Activated CD8-positive, alpha-beta memory T cell treated with anti-CD3 and anti-CD28 coated beads for 1 hour (primary cell): Measurements from ENCODE around the gene MTHFS.
"Not testable (repeated sequence)": the region's sequence is repeated elsewhere in the genome, so short reads cannot be mapped to it uniquely, and the experiment has no call there.

Experiments
- DNase-seq, 2 donors: peaks; one replicate each; pipeline ENCODE4 v3.0.0-alpha.2; 2020; ENCODE audit warnings: low read depth in 1 of 2; ENCODE audit errors: extremely low read depth in 1 of 2

MTHFS gene

DNA sequence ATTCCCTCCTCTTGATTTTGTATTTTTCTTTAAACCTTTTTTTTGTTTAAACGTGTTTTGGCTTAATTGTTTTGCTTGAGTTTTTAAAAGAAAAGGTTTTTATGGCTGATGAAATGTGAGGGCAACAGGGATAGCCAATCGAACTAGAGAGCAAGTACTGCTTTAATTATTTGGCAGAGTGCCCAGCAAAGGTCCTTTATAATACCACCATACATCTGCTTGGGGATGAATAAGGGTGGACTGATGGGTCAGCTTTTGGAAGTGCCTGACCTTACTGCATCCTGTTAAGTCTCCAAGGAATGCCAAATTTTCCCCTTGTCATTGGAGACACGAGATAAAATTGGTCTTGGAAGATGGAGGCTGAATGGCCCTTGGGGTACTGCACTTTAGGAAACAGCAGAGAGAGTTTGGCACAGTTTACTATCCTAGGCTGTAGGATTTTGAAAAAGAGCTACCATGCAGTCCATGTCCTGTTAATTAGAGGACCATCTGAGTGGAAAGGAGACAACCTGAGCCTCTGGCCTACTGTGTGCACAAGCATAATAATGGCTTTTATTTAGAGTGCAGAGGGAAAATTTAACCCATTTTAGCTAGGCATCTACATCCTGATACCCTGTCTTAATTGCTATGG is 19.8 kb upstream of the MTHFS start:
- no peak for DNase-seq

DNA sequence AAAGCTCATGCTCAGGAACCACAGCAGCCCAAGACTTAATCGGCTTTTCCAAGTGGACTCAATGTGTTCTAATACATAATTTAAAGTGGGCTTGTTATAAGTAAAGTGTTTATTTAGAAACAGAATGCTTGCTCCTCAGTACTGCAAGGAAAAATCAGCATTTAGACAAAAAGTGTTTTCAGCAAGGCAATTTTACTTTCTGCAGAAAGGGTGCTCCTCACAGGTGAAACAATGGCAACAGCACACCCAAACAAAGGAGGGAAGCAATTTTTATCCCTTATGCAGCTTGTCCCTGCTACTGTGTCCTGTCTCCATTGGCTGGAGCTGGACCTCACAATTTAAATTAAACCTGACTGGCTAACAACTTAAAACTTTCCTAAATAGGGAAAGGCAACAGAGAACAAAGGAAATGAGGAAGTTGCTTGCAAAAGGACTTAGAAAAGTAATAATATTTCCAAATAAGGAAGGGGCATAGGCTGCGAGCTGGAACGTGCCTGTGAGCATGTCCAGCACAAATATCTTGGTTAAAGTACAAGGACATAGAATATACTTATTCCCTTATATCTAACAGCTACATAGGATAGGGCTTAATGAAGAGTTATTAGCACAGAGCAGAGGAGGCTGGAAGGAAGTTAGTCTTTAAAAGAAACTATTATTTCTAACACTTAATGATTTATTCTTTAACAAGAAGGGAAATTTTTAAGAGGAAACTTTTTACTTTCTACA is 19.1 kb upstream of the MTHFS start:
- DNase-seq = not testable (repeated sequence)

DNA sequence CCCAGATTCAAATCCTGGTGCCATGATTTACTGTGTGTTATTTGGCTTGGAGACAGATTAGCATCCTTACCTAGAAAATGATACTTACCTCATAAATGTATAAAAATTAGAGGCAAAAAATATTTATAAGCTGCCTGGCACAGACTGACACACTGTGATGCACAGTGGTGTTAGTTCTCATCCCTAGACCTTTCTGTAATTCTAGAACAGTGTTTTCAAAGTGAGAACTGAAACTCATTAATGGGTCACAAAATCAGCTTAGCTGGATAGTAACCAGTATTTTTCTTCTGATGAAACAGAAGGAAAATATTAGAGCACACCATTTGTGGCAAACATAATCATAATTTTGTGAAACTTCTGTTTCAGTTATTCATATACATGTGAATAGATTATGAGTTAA is 17.9 kb upstream of the MTHFS start:
- DNase-seq = no peak

DNA sequence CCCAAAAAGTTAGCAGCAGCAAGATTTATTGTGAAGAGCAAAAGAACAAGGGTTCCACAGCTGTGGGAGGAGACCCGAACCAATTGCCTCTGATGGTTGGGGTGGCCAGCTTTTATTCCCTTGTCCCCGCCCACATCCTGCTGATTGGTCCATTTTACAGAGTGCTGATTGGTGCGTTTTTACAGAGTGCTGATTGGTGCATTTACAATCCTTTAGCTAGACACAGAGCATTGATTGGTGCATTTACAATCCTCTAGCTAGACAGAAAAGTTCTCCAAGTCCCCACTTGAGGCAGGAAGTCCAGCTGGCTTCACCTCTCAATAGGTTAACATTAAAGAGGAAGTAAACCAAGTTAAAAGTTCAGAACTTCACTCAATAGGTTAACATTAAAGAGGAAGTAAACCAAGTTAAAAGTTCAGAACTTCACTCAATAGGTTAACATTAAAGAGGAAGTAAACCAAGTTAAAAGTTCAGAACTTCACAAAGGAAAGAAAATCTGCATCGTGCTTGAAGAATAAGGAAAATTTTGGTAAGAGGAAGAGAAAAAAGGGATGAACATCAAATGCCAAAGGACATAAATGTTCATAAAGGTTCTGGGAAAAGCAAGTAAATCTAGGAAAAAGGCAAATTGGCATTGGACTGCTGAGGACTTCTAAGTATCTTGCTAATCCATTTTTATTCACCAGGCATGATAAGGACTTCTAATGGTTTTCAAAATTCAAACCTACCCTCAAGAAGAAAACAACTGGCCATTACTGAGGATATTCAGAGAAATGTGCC is 12.9 kb upstream of the MTHFS start:
- not testable (repeated sequence) for DNase-seq

DNA sequence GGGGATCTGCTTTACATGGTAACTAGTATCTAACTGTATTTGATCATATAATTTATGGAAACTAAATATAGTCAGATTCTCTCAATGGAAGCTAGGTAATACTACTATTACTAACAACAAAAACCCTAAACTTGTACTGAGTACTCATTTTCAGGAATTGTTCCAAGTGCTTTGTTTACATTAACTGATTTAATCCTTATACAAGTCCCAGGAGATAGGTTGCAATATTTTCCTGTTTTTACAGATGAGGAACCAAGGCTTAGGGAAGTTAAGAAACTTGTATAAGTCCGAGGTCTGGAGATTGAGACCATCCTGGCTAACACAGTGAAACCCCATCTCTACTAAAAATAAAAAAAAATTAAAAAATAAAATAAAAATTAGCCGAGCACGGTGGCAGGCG is 7.5 kb upstream of the MTHFS start:
- DNase-seq = no peak

DNA sequence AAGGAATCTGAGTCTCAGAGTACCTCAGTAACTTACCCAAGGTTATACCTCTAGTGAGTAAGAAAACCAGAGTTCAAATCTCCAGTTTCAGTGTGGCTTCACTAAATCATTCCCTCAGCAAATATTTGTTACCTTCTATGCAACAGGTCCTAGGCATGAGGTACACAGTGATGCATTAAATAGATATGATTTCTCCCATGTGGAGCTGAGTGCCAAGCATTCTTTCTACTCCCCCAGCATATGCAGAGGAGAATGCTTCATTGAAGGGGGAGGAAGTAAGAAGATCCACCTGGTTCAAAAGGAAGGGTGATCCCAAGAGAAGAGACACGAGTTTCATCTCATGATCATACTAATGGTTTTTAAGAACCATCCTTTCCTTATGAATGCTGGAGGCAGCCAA is 6.8 kb upstream of the MTHFS start:
- DNase-seq = no peak

DNA sequence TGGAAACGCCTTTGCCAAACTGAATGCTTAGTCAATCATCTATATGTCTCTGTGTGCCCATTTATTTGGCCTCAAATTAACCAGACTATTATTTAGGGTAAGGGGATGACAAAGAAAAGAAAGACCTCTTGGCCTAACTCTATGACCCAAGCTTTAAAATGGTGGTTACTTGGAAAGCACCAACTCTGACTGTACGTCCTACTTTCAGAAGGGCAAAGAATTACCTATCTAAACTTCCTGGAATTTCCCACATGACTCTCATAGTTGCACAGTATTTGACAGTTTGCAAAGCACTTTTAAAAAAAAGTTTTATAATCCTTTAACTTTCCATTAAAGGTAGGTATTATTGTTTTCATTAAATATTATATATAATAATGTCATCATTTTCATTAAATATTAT is 6.3 kb upstream of the MTHFS start:
- no peak for DNase-seq

DNA sequence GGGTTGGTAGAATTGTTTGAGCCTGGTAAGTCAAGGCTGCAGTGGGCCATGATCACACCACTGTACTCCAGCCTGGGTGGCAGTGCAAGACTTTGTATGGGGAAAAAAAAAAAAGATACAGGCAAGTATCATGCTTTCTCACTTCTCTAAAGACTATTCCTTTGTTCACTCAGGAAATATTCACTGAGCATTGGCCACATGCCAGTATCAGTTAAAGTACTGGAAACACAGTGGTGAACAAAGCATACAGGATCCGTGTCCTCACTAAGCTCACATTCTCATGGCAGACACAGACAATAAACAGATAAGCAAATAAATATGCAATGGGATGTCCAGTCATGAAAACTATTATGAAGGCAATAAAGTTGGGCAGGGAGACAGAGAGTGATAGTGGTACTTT is 5.1 kb upstream of the MTHFS start:
- DNase-seq = no peak

DNA sequence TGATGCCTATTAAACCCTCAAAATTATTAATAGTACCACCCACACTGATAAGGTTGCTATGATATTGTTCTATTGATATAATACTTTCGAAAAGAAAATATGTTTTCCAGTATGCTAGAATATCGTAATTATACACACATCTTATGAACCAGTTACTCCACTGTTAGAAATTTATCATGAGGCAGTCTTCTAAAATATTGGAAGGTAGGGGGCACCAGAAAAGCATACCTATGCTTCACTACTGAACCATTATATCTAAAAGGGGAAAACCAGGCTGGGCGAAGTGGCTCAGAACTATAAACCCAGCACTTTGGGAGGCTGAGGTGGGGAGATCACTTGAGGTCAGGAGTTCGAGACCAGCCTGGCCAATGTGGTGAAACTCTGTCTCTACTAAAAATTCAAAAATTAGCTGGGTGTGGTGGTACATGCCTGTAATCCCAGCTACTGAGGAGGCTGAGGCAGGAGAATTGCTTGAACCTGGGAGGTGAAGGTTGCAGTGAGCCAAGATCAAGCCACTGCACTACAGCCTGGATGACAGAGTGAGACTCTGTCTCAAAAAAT is 4.1 kb upstream of the MTHFS start:
- not testable (repeated sequence) for DNase-seq

DNA sequence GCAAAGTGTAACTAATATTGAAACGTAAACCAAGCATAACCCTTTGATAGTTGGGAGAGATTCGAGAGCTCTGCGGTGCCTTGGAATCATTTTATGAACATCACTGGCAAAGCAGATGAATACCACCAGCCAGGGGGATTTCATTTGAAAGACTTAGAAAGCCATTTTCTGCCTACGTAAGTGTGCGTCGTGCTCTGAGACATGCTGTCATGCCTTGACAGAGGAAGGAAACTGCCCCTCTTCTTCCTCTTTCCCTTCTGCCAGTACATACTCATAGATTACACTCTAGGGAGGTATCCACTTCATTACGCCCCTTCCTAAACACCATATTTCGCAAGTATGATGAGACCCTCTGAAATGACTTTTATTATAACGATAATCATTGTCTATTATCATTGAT is 3.3 kb upstream of the MTHFS start:
- DNase-seq = no peak

DNA sequence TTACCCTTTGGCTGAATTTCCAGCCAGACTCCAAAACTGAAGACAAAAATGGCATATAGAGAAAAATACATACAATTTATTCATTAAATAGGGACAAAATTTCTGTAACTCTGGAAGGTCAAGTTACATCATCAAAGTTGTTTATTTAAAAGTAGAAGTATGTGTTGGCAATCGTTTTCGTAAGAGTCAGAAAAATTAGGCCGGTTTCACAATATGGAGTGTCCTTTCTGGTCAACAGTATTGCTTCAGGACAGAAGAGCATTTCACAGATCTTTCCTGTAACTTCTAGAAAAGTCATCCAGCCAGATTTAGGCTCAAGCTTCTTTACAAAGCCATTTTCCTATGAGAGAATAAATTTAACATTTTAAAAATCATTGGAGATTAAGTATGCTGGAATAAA is 2.0 kb upstream of the MTHFS start:
- DNase-seq = not testable (repeated sequence)

DNA sequence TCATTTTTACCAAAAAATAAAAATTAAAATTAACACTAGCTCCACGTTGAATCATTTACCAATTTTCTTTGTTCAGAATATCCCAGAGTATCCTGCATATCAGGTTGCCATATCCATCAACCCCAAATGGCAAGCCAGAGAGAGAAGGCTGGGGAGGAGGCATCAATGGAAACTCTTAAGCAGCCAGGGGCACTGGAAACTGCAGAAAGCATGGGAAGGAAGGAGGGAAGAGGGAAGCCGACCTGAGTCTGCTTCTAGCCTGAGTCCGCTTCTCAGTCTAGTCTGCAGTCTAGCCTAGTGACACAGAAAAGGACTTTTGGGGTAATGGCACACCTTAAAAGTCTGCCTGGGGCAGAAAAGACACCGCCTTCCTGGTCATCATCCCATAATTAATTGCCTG is 1.6 kb upstream of the MTHFS start:
- no peak for DNase-seq

DNA sequence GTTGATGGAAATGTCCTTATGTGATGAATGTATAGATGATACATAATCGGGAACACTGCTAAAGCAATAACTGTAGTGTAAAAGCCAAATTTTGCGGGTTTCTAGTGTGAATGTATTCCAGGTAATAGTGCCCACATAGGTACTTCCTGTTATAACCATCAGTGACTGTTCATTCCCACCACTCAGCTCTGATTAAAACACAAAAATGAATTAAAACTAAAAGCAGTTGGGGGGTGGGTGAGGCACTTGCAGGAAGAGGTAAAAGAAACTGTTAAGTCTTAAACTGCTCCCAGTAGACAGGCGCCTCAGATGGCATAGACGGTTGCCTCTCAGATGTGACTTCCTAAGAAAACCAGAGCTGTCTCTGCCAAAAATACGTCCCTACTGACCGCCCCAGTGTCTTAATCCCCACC is 893 bp upstream of the MTHFS start:
- no peak for DNase-seq

DNA sequence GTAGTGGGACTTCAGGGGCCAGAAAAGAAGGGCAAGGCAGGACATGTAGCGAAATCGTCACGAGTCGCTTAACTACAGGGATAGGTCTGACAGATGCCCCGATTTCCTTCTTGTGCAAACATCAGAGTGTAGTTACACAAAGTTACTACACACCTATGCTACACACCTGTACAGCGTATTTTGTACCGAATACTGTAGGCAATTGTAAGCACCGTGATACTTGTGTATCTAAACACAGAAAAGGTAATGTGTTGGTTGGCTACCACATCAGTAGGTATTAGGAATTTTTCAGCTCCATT is 515 bp upstream of the MTHFS start:
- DNase-seq = no peak

DNA sequence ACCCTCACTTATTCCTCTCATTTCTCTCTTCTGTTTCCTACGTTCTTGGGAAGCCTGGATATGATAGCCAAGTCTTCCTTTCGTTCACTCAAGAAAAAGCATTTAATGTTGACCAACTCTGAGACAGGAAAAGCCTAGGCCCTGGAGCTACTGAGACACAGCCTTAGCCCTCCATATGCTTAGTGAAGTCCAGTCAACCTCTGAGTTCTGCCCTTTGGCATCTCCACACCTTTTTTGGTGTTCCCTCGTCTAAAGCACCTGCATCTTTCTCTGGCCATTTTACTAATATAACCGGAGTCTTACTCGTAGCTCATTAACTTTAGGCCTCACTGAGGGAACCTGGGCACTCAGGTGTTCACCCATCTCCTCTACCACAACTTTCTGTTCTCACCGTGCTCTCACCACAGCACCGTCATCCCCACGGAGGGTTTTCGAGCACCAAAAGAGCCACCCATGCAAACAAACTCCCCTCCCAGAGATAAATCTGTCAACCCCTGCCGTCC is 632 bp downstream of the MTHFS start:
- no peak for DNase-seq

DNA sequence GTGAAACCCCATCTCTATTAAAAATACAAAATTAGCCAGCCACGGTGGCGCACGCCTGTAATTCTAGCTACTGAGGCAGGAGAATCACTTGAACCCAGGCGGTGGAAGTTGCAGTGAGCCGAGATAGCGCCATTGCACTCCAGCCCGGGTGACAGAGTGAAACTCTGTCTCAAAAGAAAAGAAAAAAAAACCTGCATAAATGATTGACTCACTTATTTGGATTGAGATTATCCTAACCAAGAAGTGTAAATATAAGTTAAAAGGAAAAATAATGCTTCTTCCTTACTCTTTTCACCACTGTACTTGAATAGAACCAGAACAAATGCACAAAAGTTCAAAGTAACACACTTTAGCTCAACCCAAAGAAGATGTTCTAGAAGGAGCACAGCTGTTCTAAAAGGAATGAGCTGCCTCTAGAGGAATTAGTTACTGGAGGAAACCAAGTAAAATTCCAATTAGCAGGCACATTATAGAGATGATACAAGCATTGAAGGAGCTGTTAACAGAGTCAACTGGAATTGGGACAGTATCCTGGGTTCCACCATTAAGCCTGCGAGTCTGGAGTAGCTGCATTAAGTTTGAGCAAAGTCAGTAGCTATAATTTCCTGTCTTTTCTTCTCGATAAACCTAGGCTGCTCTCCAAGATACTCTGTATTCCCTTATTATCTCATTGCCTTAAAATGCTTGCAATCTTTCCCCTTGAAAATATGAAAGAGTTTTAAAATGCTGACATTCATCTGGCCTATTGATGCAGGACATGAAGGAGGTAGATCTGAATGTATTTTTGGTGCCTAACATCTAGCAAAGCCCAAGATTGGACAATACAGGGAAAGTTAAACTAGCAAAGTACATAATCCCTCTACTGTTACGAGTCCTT is 9.5 kb downstream of the MTHFS start:
- DNase-seq = no peak

DNA sequence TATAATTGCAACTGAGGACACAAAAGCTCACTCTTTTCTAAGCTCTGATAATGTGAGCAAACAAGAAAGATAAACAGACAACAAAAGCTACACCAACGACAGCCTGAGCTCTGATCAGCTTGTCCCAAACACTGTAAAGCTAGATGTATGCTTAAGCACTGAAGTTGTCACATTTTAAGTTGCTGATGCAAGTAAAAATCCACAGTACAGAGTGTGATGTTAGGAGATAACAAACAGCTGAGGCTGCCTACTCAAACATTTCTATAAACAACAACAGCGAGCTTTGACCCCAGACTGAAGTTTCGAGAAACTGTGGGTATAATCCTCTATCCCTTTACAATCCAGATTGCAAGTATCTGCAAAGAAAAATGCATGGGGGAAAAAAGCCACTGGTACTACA is 10.7 kb downstream of the MTHFS start:
- no peak for DNase-seq

DNA sequence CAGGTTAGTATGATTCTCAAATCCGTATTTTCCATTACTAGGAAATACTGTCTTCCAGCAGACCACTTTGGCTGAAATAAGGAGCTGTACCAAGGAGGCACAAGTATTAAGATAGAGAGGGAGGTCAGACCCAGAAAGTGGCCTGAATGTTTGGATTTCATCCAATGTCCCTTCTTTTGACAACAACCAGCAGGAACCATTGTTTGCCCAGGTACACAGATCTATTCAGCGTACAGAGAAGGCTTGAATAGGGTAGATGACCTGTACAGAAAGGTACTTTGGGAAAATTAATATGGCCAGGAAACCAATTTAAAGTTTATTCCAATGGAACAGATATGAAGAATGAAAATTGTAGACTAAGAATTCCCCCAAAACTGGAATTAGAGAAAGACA is 12.6 kb downstream of the MTHFS start:
- DNase-seq = no peak

DNA sequence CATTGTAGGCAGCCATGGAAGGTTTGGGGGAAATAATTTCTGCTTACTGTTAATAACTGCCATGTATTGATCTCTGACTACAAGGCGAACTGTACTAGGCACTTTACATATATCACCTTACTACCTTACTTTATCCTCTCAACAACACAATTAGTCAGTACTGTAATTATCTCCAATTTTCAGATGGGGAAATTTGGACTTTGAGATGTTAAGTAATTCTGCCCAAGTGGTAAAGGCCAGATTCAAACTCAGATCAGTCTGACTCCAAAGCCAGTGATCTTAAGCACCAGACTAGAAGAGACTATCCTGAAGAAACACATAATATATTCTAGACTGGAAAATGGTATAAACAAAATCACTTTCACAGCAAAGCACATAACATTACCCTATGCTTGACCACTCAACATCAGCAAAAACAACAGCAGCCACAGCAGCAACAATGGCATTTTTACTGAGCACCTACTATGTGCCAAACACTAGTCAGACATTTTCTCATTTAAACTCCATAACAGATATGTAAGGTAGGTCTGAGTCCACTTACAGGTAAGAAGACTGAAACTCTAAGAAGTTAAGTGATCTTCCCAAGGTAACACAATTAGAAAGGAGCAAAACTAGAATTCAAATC is 13.1 kb downstream of the MTHFS start:
- DNase-seq = no peak

DNA sequence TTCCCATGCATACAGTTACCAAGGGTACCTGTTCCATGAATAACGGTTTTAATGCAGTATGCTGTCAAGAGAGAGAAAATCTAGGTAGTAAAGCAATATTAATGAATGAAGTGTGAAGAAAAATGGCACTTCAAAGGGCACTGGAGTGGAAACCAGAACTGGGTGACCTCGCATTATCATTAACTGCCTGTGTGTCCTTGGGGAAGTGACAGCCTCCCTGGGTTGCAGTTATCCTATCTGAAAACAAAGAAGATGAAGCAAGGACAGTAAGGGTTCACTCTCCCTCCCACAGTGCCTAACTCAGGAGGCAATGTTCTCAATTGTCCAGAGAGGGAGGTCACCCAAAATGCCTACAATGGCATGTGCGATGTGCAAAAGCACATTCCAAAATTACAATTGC is 15.1 kb downstream of the MTHFS start:
- no peak for DNase-seq
